NCI-H226 (cell line): ENCODE data around the gene AUTS2.

Experiments
- DNase-seq: peaks from one replicate; pipeline ENCODE4 v3.0.0-alpha.2; 2015

AUTS2 gene

GRCh38 chr7:69598081-69598486, at the start of gene AUTS2:
AUTS2 (plus strand) TSS chr7:69598475; CDS start chr7:69599654, 1,179 bp downstream.
- peak; percentile 62 for DNase-seq

- no peak for DNase-seq
Observed at GRCh38 chr7:69550991-69551390, 47.3 kb upstream of the AUTS2 start.

GRCh38 chr7:69553190-69553589, 45.1 kb upstream of the AUTS2 start:
- no peak for DNase-seq

- no peak for DNase-seq
Observed at GRCh38 chr7:69561266-69561960, 36.9 kb upstream of the AUTS2 start.

GRCh38 chr7:69564454-69565417, 33.5 kb upstream of the AUTS2 start:
- DNase-seq, result peak; percentile 10

- no peak for DNase-seq
Observed at GRCh38 chr7:69567800-69568199, 30.5 kb upstream of the AUTS2 start.

- DNase-seq, result no peak
Observed at GRCh38 chr7:69568266-69568665, 30.0 kb upstream of the AUTS2 start.

- no peak for DNase-seq
Observed at GRCh38 chr7:69575651-69576050, 22.6 kb upstream of the AUTS2 start.

- DNase-seq, result no peak
Observed at GRCh38 chr7:69577221-69577620, 21.1 kb upstream of the AUTS2 start.

- no peak for DNase-seq
Observed at GRCh38 chr7:69585169-69585568, 13.1 kb upstream of the AUTS2 start.

GRCh38 chr7:69586321-69586720, 12.0 kb upstream of the AUTS2 start:
- no peak for DNase-seq

- DNase-seq, result no peak
Observed at GRCh38 chr7:69588773-69589172, 9.5 kb upstream of the AUTS2 start.

- DNase-seq, result no peak
Observed at GRCh38 chr7:69591805-69592204, 6.5 kb upstream of the AUTS2 start.

- no peak for DNase-seq
Observed at GRCh38 chr7:69593511-69593910, 4.8 kb upstream of the AUTS2 start.

- DNase-seq, result no peak
Observed at GRCh38 chr7:69595415-69595814, 2.9 kb upstream of the AUTS2 start.

GRCh38 chr7:69596056-69596455, 2.2 kb upstream of the AUTS2 start:
- DNase-seq, result no peak

GRCh38 chr7:69596723-69597277, 1.5 kb upstream of the AUTS2 start:
- DNase-seq, result no peak

GRCh38 chr7:69597278-69598076, 798 bp upstream of the AUTS2 start:
- no peak for DNase-seq

GRCh38 chr7:69598487-69599285, 411 bp downstream of the AUTS2 start:
- DNase-seq, result no peak

- DNase-seq, result no peak
Observed at GRCh38 chr7:69599286-69599954, 1.1 kb downstream of the AUTS2 start.

- DNase-seq, result no peak
Observed at GRCh38 chr7:69599955-69600709, 1.9 kb downstream of the AUTS2 start.
